ENCODE data around the gene PGLYRP2.

PGLYRP2 gene

DNA sequence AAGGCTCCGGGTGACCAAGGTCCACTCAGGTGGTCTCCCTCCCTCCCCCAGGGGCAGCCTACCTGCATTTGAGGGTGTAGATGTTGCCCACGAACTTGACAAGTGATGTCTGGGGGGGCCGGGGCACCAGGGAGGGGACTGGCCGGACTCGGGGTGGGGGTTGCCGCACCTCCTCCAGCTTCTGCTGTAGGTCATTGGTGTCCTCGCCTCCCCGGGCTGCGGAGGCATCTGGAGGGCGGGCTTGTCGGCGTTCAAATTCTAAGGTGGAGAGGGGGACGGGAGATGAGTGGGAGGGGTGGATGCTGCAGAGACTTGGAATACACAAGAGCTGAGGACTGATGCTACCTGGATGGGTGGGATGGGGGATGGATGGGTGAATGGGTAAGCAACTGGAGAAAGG, 55.2 kb downstream of the PGLYRP2 start:
- no peak for DNase-seq (ENCODE audit: low read depth)
- TF ChIP-seq CTCF (IDR thresholded peaks at IDR 0.05; ENCODE audit: control insufficient read depth, extremely low read depth, insufficient read depth), result no peak
- no peak overlapping the region for H3K4me3 ChIP-seq (ENCODE audit: low read depth, low read length)

- no peak for DNase-seq (ENCODE audit: low read depth)
- no peak for TF ChIP-seq CTCF (IDR thresholded peaks at IDR 0.05; ENCODE audit: control insufficient read depth, extremely low read depth, insufficient read depth)
- H3K4me3 ChIP-seq (ENCODE audit: low read depth, low read length), result no peak overlapping the region
Observed at GRCh38 chr19:15423130-15423529, 56.2 kb downstream of the PGLYRP2 start.

GRCh38 chr19:15422296-15423075, 56.8 kb downstream of the PGLYRP2 start:
- H3K4me3 ChIP-seq (ENCODE audit: low read depth, low read length), result peak overlapping the region; percentile 3; the same call in 1 of the 2 replicates
- TF ChIP-seq CTCF (IDR thresholded peaks at IDR 0.05; ENCODE audit: control insufficient read depth, extremely low read depth, insufficient read depth), result no peak
- no peak for DNase-seq (ENCODE audit: low read depth)

GRCh38 chr19:15421721-15422260, 57.5 kb downstream of the PGLYRP2 start:
- peak overlapping the region; percentile 7 for H3K4me3 ChIP-seq (ENCODE audit: low read depth, low read length)
- TF ChIP-seq CTCF (IDR thresholded peaks at IDR 0.05; ENCODE audit: control insufficient read depth, extremely low read depth, insufficient read depth), result no peak
- no peak for DNase-seq (ENCODE audit: low read depth)

DNA sequence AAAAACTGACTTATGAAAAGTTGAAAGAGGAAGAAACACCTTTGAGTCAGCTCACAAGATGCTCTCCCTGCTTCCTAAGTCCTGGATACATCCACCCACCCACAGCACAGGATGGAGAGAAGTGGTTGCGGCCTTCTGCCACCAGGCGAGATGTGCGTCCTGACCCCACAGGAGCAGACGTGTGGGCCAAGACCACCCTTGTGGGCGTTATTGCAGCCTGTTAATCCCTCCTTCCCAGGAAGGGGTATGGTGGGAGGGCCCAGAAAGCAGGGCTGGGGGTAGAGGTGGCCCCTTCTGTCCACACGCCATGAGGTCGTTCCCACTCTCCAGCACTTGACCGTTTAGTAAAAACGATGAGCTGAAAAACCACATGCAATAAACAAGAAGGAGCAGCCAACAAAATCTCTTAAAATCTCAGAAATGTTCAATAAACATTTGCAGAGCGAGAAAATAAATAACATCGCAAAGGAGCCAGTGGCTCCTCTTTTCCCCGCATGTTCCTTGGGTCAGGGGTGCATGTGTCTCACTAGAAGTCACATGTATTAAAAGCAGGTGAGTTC, 58.1 kb downstream of the PGLYRP2 start:
- H3K4me3 ChIP-seq (ENCODE audit: low read depth, low read length), result peak overlapping the region; percentile 7; the same call in 1 of the 2 replicates
- no peak for TF ChIP-seq CTCF (IDR thresholded peaks at IDR 0.05; ENCODE audit: control insufficient read depth, extremely low read depth, insufficient read depth)
- DNase-seq (ENCODE audit: low read depth), result no peak

DNA sequence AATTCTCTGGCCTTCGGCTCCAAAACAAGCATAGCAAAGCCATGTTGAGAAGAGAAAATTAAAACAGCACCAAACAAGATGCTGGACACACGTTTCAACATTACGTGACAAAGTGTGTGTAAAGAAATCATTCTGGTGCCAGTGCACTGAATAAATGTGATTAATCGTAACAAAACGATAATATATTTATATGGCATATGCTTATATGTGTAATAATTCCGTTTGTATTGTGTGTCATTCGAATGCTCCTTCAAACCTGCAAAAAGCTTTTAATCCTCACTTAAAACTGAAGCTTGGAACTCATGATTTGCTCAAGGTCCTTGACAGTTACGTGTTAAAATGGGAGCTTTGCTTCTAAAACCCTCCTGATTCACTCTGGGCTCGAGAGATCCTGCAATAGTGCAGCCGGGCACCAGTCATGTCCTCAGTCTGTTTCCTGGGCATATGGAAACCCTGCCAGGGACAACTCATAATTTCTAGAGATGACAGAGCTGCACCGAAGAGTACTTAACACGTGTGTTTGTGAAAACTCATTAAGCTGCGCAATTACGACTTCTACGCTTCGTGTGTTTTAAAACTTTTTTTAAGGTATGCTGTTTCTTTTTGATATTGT, 59.8 kb downstream of the PGLYRP2 start:
- no peak for TF ChIP-seq CTCF (IDR thresholded peaks at IDR 0.05; ENCODE audit: control insufficient read depth, extremely low read depth, insufficient read depth)
- no peak for DNase-seq (ENCODE audit: low read depth)
- H3K4me3 ChIP-seq (ENCODE audit: low read depth, low read length), result peak overlapping the region; percentile 90
